Spleen (tissue), 11 donors: ENCODE data around the gene ZNF296. TPM values are rescaled to one million over a fixed set of nuclear protein-coding genes. Genes with fewer than 3 reads are reported as not detected.

Experiments
- DNase-seq: peaks from one replicate; pipeline ENCODE4 v3.0.0-alpha.2; 2020
- H3K27ac ChIP-seq, 8 donors: fragments of 200-600 bp; sonication (generic) in 7 of 8; 1 replicate in 4 of 8; 2 replicates in 4 of 8; pipeline versions ENCODE4 v1.5.0 to v1.8.0; 2016 to 2021; ENCODE audit warnings: inconsistent platforms in 4 of 8, mild to moderate bottlenecking in 4 of 8, moderate library complexity in 1 of 8
- H3K27me3 ChIP-seq, 7 donors: fragments of 200-600 bp; sonication (generic) in 6 of 7; replicated peaks in 1 of 7; 1 replicate in 4 of 7; 2 replicates in 3 of 7; pipeline versions ENCODE4 v1.5.0 to v1.8.0; 2016 to 2021; ENCODE audit warnings: inconsistent platforms in 3 of 7, mild to moderate bottlenecking in 1 of 7
- H3K36me3 ChIP-seq, 6 donors: fragments of 200-600 bp; sonication (generic) in 5 of 6; 1 replicate in 4 of 6; 2 replicates in 2 of 6; pipeline versions ENCODE4 v1.5.0 to v1.8.0; 2016 to 2021; ENCODE audit warnings: inconsistent platforms in 2 of 6
- H3K4me1 ChIP-seq, 6 donors: fragments of 200-600 bp; sonication (generic) in 5 of 6; 1 replicate in 3 of 6; 2 replicates in 3 of 6; pipeline versions ENCODE4 v1.5.0 to v1.8.0; 2016 to 2021; ENCODE audit warnings: inconsistent platforms in 3 of 6
- H3K4me3 ChIP-seq, 8 donors: fragments of 200-600 bp; sonication (generic) in 7 of 8; 1 replicate in 4 of 8; 2 replicates in 4 of 8; pipeline versions ENCODE4 v1.5.0 to v1.8.0; 2016 to 2021; ENCODE audit warnings: inconsistent platforms in 4 of 8, mild to moderate bottlenecking in 4 of 8, moderate library complexity in 2 of 8
- H3K9me3 ChIP-seq, 8 donors: fragments of 200-600 bp; sonication (generic) in 7 of 8; 1 replicate in 4 of 8; 2 replicates in 4 of 8; pipeline versions ENCODE4 v1.5.0 to v1.8.0; 2016 to 2021; ENCODE audit warnings: inconsistent platforms in 4 of 8
- CTCF ChIP-seq, 11 experiments: fragments of 200-600 bp in 7 of 11; fragments of 450-650 bp in 4 of 11; sonication (generic) in 4 of 11; IDR thresholded peaks in 8 of 11; conservative IDR thresholded peaks in 3 of 11; 1 replicate in 7 of 11; 2 replicates in 4 of 11; pipeline versions ENCODE4 v1.4.0 to v1.8.0; 2016 to 2021; ENCODE audit warnings: antibody characterized with exemption in 11 of 11, inconsistent platforms in 4 of 11, mild to moderate bottlenecking in 1 of 11
- POLR2A ChIP-seq, 3 donors: fragments of 450-650 bp; IDR thresholded peaks; one replicate each; pipeline ENCODE4 v1.5.1; 2017; ENCODE audit warnings: antibody characterized with exemption in 3 of 3, mild to moderate bottlenecking in 1 of 3
- POLR2AphosphoS5 ChIP-seq, 3 donors: sonication (generic); formaldehyde crosslinking; IDR thresholded peaks; one replicate each; pipeline ENCODE4 v1.5.1; 2017; ENCODE audit warnings: antibody characterized with exemption in 3 of 3
- WGBS, 5 donors: extraction: QIAGEN DNeasy Blood & Tissue Kit in 3 of 5; methylation state at CpG; one replicate each; pipeline versions ENCODE4 v1.1.5 to v1.1.7; 2013 to 2018; 5-methylcytosine and 5-hydroxymethylcytosine counted together
- intact Hi-C: fragments of 100-400 bp; cut with DNase I; formaldehyde crosslinking; loops from one replicate; pipeline ENCODE4 v1.15.0; 2023; ENCODE audit warnings: low total_unique reads
- polyA plus RNA-seq, 3 donors: library from polyadenylated mRNA; stranded (reverse); fragments of 200-250 nt; gene quantifications; one replicate each; pipeline ENCODE4 v1.2.1, GENCODE V29; 2013
- total RNA-seq, 7 donors: library from RNA; depleted of rRNA in 3 of 7; stranded (reverse); fragments of >200 nt in 3 of 7; fragmentation: NEBNext Ultra II Directional in 4 of 7; extraction: Animal tissue kit (Norgen Biotek cat#: 25700) in 4 of 7; gene quantifications; one replicate each; pipeline versions ENCODE4 v1.1.0 to v1.2.1, GENCODE V29; 2016 to 2021
- donor health status: healthy with polysubstance abuse.
- donor health status: DM: no; HTN: no; CAD: no; lungs with moderate emphysema.
- donor health status: DM: no; HTN: no; CAD: no.
- donor health status: Bipolar disorder and iron deficiency.
- donor health status: healthy.
- donor health status: DM: no; HTN: no; CAD: no.
- donor health status: DM: yes; HTN: yes; CAD: no.

Gene ZNF296
- total and polyA plus RNA-seq, 10 donors = 3.9 to 11.9 (median 7.4) TPM

- 43 to 74% (median 48%) methylated on average over 6 to 11 of the region's 11 CpGs for WGBS, 5 donors
- no peaks in the 10 kb centered on the region for H3K27me3 ChIP-seq
- peak overlapping the region; percentile 80 to 94 (median 90) for H3K27ac ChIP-seq
- H3K4me3 ChIP-seq = peak overlapping the region in 7 of 8 donors; percentile 73 to 94 (median 79)
- no peak for DNase-seq
- TF ChIP-seq POLR2A (IDR thresholded peaks at IDR 0.05) = no peak
- TF ChIP-seq CTCF (IDR thresholded peaks at IDR 0.05 in 8 of 11, conservative IDR thresholded peaks at IDR 0.05 in 3 of 11) = no peak
- no peak for TF ChIP-seq POLR2AphosphoS5 (IDR thresholded peaks at IDR 0.05)
- H3K4me1 ChIP-seq = peaks cover 14 to 68% (median 49%) of the 10 kb centered on the region in 6 donors
- intact Hi-C loops = no loop called here
- H3K9me3 ChIP-seq = no peaks in the 10 kb centered on the region
- H3K36me3 ChIP-seq = peaks cover 0 to 47% (median 32%) of the 10 kb centered on the region in 6 donors
These were observed 1.5 kb downstream of the ZNF296 start for GRCh38 chr19:45074744-45075300.

GRCh38 chr19:45071969-45072790, 4.1 kb downstream of the ZNF296 start:
- H3K36me3 ChIP-seq = peaks cover 3 to 74% (median 59%) of the 10 kb centered on the region in 6 donors
- WGBS, 5 donors = 69 to 92% (median 90%) methylated on average over 5 to 34 of the region's 34 CpGs
- peak overlapping the region in 1 of 8 donors; percentile 11 for H3K27ac ChIP-seq
- peaks cover 8 to 43% (median 27%) of the 10 kb centered on the region in 6 donors for H3K4me1 ChIP-seq
- DNase-seq = no peak
- no peak for TF ChIP-seq POLR2A (IDR thresholded peaks at IDR 0.05)
- no peak for TF ChIP-seq CTCF (IDR thresholded peaks at IDR 0.05 in 8 of 11, conservative IDR thresholded peaks at IDR 0.05 in 3 of 11)
- TF ChIP-seq POLR2AphosphoS5 (IDR thresholded peaks at IDR 0.05) = peak in 1 of 3 donors; percentile 55
- intact Hi-C loops = no loop called here
- H3K27me3 ChIP-seq = no peaks in the 10 kb centered on the region
- H3K9me3 ChIP-seq = no peaks in the 10 kb centered on the region
- no peak overlapping the region for H3K4me3 ChIP-seq

GRCh38 chr19:45071545-45071938, 4.7 kb downstream of the ZNF296 start:
- peaks cover 2 to 37% (median 21%) of the 10 kb centered on the region in 6 donors for H3K4me1 ChIP-seq
- TF ChIP-seq POLR2AphosphoS5 (IDR thresholded peaks at IDR 0.05) (peak; percentile 2 to 64 (median 30)), POLR2A (IDR thresholded peaks at IDR 0.05) (no peak), CTCF (IDR thresholded peaks at IDR 0.05 in 8 of 11, conservative IDR thresholded peaks at IDR 0.05 in 3 of 11) (no peak)
- H3K27ac ChIP-seq = no peak overlapping the region
- no peak for DNase-seq
- peaks cover 3 to 80% (median 65%) of the 10 kb centered on the region in 6 donors for H3K36me3 ChIP-seq
- no peaks in the 10 kb centered on the region for H3K27me3 ChIP-seq
- no peaks in the 10 kb centered on the region for H3K9me3 ChIP-seq
- H3K4me3 ChIP-seq = no peak overlapping the region
- intact Hi-C loops = no loop called here
- 90 to 96% (median 94%) methylated on average over 16 to 25 of the region's 25 CpGs for WGBS, 5 donors
